ENCODE results near the gene FXN.

FXN gene

GRCh38 chr9:69013382-69013727, 22.2 kb upstream of the FXN start:
- no peak overlapping the region for H3K27ac Mint-ChIP-seq
- H3K27me3 Mint-ChIP-seq (ENCODE audit: low read depth) = peaks cover 37% of the 10 kb centered on the region
- H3K9me3 Mint-ChIP-seq = no peaks in the 10 kb centered on the region
- H3K36me3 Mint-ChIP-seq (ENCODE audit: low read depth) = no peaks in the 10 kb centered on the region
- peaks cover 12% of the 10 kb centered on the region for H3K4me1 Mint-ChIP-seq (ENCODE audit: low read depth)
- no peak overlapping the region for H3K4me3 Mint-ChIP-seq

- H3K4me3 Mint-ChIP-seq = no peak within 1 kb of the TSS
Measured at GRCh38 chr9:69014013-69014412, 21.5 kb upstream of the FXN start, which contains the start of gene PRKACG. PRKACG (minus strand) TSS chr9:69014113; CDS start chr9:69014092, 21 bp downstream.

GRCh38 chr9:69016191-69017096, 19.1 kb upstream of the FXN start:
- Mint-ChIP-seq H3K36me3 (ENCODE audit: low read depth) (no peaks in the 10 kb centered on the region), H3K4me3 (no peak overlapping the region), H3K27ac (peak overlapping the region; percentile 23), H3K9me3 (no peaks in the 10 kb centered on the region), H3K27me3 (ENCODE audit: low read depth) (peaks cover 33% of the 10 kb centered on the region), H3K4me1 (ENCODE audit: low read depth) (peaks cover 32% of the 10 kb centered on the region)

More at GRCh38 chr9:69014013-69014412, 21.5 kb upstream of the FXN start, which contains the start of gene PRKACG:
- peaks cover 37% of the 10 kb centered on the region for H3K27me3 Mint-ChIP-seq (ENCODE audit: low read depth)
- no peaks in the 10 kb centered on the region for H3K36me3 Mint-ChIP-seq (ENCODE audit: low read depth)
- H3K4me1 Mint-ChIP-seq (ENCODE audit: low read depth) = peaks cover 18% of the 10 kb centered on the region
- no peak within 1 kb of the TSS for H3K27ac Mint-ChIP-seq
- H3K9me3 Mint-ChIP-seq = no peaks in the 10 kb centered on the region

- Mint-ChIP-seq H3K27me3 (ENCODE audit: low read depth) (peaks cover 23% of the 10 kb centered on the region), H3K4me3 (no peak overlapping the region), H3K4me1 (ENCODE audit: low read depth) (peaks cover 25% of the 10 kb centered on the region), H3K9me3 (no peaks in the 10 kb centered on the region), H3K36me3 (ENCODE audit: low read depth) (no peaks in the 10 kb centered on the region), H3K27ac (no peak overlapping the region)
Measured at GRCh38 chr9:69018737-69019136, 16.8 kb upstream of the FXN start.

GRCh38 chr9:69019808-69020207, 15.7 kb upstream of the FXN start:
- H3K36me3 Mint-ChIP-seq (ENCODE audit: low read depth) = no peaks in the 10 kb centered on the region
- peaks cover 22% of the 10 kb centered on the region for H3K27me3 Mint-ChIP-seq (ENCODE audit: low read depth)
- peaks cover 28% of the 10 kb centered on the region for H3K4me1 Mint-ChIP-seq (ENCODE audit: low read depth)
- no peaks in the 10 kb centered on the region for H3K9me3 Mint-ChIP-seq
- peak overlapping the region; percentile 51 for H3K4me3 Mint-ChIP-seq
- peak overlapping the region; percentile 74 for H3K27ac Mint-ChIP-seq

GRCh38 chr9:69020301-69021145, 15.0 kb upstream of the FXN start:
- peaks cover 22% of the 10 kb centered on the region for H3K27me3 Mint-ChIP-seq (ENCODE audit: low read depth)
- no peak overlapping the region for H3K4me3 Mint-ChIP-seq
- H3K27ac Mint-ChIP-seq = peak overlapping the region; percentile 74
- H3K4me1 Mint-ChIP-seq (ENCODE audit: low read depth) = peaks cover 28% of the 10 kb centered on the region
- H3K36me3 Mint-ChIP-seq (ENCODE audit: low read depth) = no peaks in the 10 kb centered on the region
- no peaks in the 10 kb centered on the region for H3K9me3 Mint-ChIP-seq

GRCh38 chr9:69023650-69024049, 11.9 kb upstream of the FXN start:
- peaks cover 37% of the 10 kb centered on the region for H3K4me1 Mint-ChIP-seq (ENCODE audit: low read depth)
- H3K27ac Mint-ChIP-seq = no peak overlapping the region

DNA sequence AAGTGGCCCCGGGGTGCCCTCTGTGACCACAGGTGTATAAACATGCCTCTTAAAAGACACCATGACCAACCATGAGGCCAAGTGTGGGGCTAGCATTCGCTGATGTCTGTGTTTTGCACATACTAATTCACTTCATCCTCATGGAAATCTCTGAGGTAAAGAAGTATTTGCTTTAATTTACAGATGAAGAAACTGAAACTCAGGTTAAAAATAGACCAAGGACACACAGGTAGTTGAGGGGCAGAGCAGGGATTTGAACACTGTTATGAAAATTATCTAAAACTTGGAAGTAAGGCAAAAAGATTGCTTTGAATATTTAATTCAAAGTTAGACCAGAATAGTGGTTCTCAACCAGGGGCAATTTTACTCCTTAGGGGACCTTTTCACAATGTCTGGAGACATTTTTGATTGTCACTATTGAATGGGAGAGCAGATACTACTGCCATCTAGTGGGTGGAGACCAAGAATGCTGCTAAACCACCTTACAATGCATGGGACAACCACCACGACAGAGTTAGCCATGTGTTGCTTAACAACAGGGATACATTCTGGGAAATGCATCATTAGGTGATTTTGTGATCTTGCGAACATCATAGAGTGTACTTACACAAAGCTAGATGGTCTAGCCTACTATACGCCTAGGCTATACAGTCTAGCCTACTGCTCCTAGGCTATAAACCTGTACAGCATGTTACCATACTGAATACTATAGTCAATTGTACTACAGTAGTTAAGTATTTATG, 8.0 kb upstream of the FXN start:
- Mint-ChIP-seq H3K4me1 (ENCODE audit: low read depth) (peaks cover 38% of the 10 kb centered on the region), H3K27ac (no peak overlapping the region), H3K9me3 (peaks cover 7% of the 10 kb centered on the region), H3K36me3 (ENCODE audit: low read depth) (peaks cover 5% of the 10 kb centered on the region), H3K4me3 (peak overlapping the region; percentile 16), H3K27me3 (ENCODE audit: low read depth) (peaks cover 8% of the 10 kb centered on the region)

More at GRCh38 chr9:69023650-69024049, 11.9 kb upstream of the FXN start:
- Mint-ChIP-seq H3K4me3 (no peak overlapping the region), H3K9me3 (no peaks in the 10 kb centered on the region), H3K27me3 (ENCODE audit: low read depth) (peaks cover 8% of the 10 kb centered on the region), H3K36me3 (ENCODE audit: low read depth) (no peaks in the 10 kb centered on the region)

DNA sequence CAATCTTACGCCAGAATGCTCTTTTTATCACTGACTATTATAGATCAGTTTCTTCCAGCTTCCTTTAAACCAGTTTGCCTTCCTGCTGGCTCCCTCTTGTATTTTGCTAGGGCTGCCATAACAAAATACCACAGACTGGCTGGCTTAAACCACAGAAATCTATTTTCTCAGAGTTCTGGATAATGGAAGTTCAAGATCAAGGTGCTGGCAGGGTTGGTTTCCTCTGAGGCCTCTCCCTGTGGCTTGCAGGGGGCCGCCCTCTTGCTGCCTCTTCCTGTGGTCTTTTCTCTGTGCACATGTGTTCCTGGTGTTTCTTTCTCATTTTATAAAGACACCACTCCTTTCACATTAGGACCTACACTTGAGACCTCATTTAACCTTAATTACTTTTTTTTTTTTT, 6.8 kb upstream of the FXN start:
- Mint-ChIP-seq H3K27me3 (ENCODE audit: low read depth) (peaks cover 4% of the 10 kb centered on the region), H3K4me3 (peak overlapping the region; percentile 32), H3K36me3 (ENCODE audit: low read depth) (peaks cover 5% of the 10 kb centered on the region), H3K27ac (peak overlapping the region; percentile 65), H3K9me3 (peaks cover 7% of the 10 kb centered on the region), H3K4me1 (ENCODE audit: low read depth) (peaks cover 36% of the 10 kb centered on the region)

- no peaks in the 10 kb centered on the region for H3K27me3 Mint-ChIP-seq (ENCODE audit: low read depth)
- H3K27ac Mint-ChIP-seq = no peak overlapping the region
- H3K4me3 Mint-ChIP-seq = peak overlapping the region; percentile 7
- H3K4me1 Mint-ChIP-seq (ENCODE audit: low read depth) = peaks cover 32% of the 10 kb centered on the region
- H3K36me3 Mint-ChIP-seq (ENCODE audit: low read depth) = peaks cover 5% of the 10 kb centered on the region
- H3K9me3 Mint-ChIP-seq = peaks cover 7% of the 10 kb centered on the region
Measured at GRCh38 chr9:69029535-69029934, 6.0 kb upstream of the FXN start.

DNA sequence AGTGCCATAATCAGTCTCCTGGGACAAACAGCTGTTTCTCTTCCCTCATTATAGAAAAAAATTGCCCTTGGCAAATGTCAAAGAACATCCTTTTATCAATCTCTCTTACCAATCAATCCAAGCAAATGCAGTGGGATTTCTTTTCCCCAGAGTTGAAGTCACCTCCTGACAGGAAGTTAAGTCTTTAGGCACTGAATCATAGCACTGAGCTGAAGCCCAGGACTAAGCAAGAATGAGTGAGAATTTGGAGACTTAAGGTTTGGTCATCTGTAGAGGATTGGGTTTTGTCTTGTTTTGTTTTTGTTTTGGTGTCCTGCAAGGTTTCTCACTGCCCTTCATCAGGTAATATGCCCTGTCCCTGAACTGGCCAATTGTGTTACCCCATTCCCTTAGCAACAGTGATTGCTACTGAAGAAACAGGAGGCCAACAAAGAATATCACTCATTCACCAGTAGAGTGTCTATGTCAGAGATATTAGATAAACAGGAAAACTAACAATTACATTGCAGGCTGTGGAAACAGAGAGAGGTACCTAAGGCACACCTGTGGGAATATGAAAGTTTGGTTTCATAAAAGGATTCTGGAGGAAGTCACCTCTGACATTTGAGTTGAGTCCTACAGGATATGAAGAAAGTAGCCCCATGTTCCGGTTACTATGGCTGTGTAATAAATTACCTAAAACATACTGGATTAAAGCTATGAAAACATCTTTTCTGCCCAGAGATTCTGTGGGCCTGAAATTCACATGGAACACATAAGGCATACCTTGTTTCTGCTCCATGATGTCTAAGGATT, 4.5 kb upstream of the FXN start:
- no peaks in the 10 kb centered on the region for H3K27me3 Mint-ChIP-seq (ENCODE audit: low read depth)
- H3K4me3 Mint-ChIP-seq = no peak overlapping the region
- H3K36me3 Mint-ChIP-seq (ENCODE audit: low read depth) = peaks cover 6% of the 10 kb centered on the region
- peaks cover 7% of the 10 kb centered on the region for H3K9me3 Mint-ChIP-seq
- H3K27ac Mint-ChIP-seq = peak overlapping the region; percentile 17
- peaks cover 32% of the 10 kb centered on the region for H3K4me1 Mint-ChIP-seq (ENCODE audit: low read depth)

GRCh38 chr9:69034071-69034470, 1.5 kb upstream of the FXN start:
- Mint-ChIP-seq H3K27ac (peak overlapping the region; percentile 18), H3K27me3 (ENCODE audit: low read depth) (no peaks in the 10 kb centered on the region), H3K9me3 (peaks cover 7% of the 10 kb centered on the region), H3K4me1 (ENCODE audit: low read depth) (peaks cover 25% of the 10 kb centered on the region), H3K4me3 (peak overlapping the region; percentile 5), H3K36me3 (ENCODE audit: low read depth) (peaks cover 13% of the 10 kb centered on the region)

GRCh38 chr9:69036309-69036708, 757 bp downstream of the FXN start:
- Mint-ChIP-seq H3K4me3 (peak overlapping the region; percentile 92), H3K27me3 (ENCODE audit: low read depth) (no peaks in the 10 kb centered on the region), H3K4me1 (ENCODE audit: low read depth) (peaks cover 8% of the 10 kb centered on the region), H3K36me3 (ENCODE audit: low read depth) (peaks cover 8% of the 10 kb centered on the region), H3K9me3 (no peaks in the 10 kb centered on the region), H3K27ac (peak overlapping the region; percentile 88)

All from T-helper 1 cell treated with Interleukin-12 subunit alpha and Interleukin-12 subunit beta and Interleukin-4 antibody, amounts not matched to agents 30 μg/mL and 1 μg/mL, for 36 hours (primary cell).